Small intestine (tissue), 7 donors: ENCODE data around the gene LCE1D. TPM values are rescaled to one million over a fixed set of nuclear protein-coding genes. Genes with fewer than 3 reads are reported as not detected.
A peak's percentile ranks its signal among the peaks of the same experiment; 100 is the strongest.

Source experiments
- DNase-seq, 2 donors: peaks; one replicate each; pipeline versions ENCODE4 v3.0.0 to v3.0.0-alpha.2; 2013
- FAIRE-seq: peaks from 2 replicates; lab custom pipeline; 2012; peaks lifted over from hg19 to GRCh38; lab: Jason Lieb, UNC
- H3K27ac ChIP-seq, 3 donors: one replicate each; pipeline ENCODE4 v1.5.1; 2013; ENCODE audit warnings: low read length in 2 of 3, mild to moderate bottlenecking in 2 of 3, control low read depth in 1 of 3, inconsistent platforms in 1 of 3, low read depth in 1 of 3, moderate library complexity in 1 of 3
- H3K27me3 ChIP-seq, 3 donors: one replicate each; pipeline ENCODE4 v1.6.1; 2013; ENCODE audit warnings: low read length in 3 of 3, inconsistent platforms in 1 of 3; ENCODE audit not compliant: control insufficient read depth in 3 of 3, insufficient read depth in 3 of 3
- H3K36me3 ChIP-seq, 3 donors: one replicate each; pipeline ENCODE4 v1.6.1; 2013; ENCODE audit warnings: low read length in 3 of 3, inconsistent platforms in 1 of 3, low read depth in 1 of 3, mild to moderate bottlenecking in 1 of 3, moderate library complexity in 1 of 3; ENCODE audit not compliant: control insufficient read depth in 3 of 3, insufficient read depth in 2 of 3
- H3K4me1 ChIP-seq, 3 donors: one replicate each; pipeline ENCODE4 v1.6.1; 2013; ENCODE audit warnings: low read length in 2 of 3, inconsistent platforms in 1 of 3, low read depth in 1 of 3, mild to moderate bottlenecking in 1 of 3, moderate library complexity in 1 of 3; ENCODE audit not compliant: control insufficient read depth in 3 of 3, insufficient read depth in 2 of 3
- H3K4me3 ChIP-seq, 3 donors: one replicate each; pipeline ENCODE4 v1.5.1; 2013; ENCODE audit warnings: low read length in 3 of 3, control low read depth in 1 of 3, inconsistent platforms in 1 of 3, low read depth in 1 of 3, mild to moderate bottlenecking in 1 of 3, moderate library complexity in 1 of 3
- H3K9me3 ChIP-seq, 2 donors: one replicate each; pipeline ENCODE4 v1.6.1; 2013; ENCODE audit warnings: low read depth in 1 of 2, low read length in 1 of 2; ENCODE audit not compliant: control insufficient read depth in 2 of 2, insufficient read depth in 1 of 2
- WGBS, 3 donors: extraction: QIAGEN DNeasy Blood & Tissue Kit; methylation state at CpG; one replicate each; pipeline ENCODE4 v1.1.7; 2013; 5-methylcytosine and 5-hydroxymethylcytosine counted together
- polyA plus RNA-seq, 4 donors: library from polyadenylated mRNA; stranded (reverse) in 3 of 4; unstranded in 1 of 4; fragments of 200-250 nt in 3 of 4; fragments of 120-200 nt in 1 of 4; gene quantifications; one replicate each; pipeline versions ENCODE4 v1.2.1 to v1.2.3, GENCODE V29; 2013
- donor health status: healthy with polysubstance abuse.
- donor health status: control.
- donor health status: control.
- donor health status: Bipolar disorder and iron deficiency.
- donor health status: healthy.

The LCE1D gene
- polyA plus RNA-seq, 4 donors = not detected

GRCh38 chr1:152827173-152827572, 30.7 kb downstream of the LCE1D start, which contains the start of gene LCE1A:
LCE1A (plus strand) TSS chr1:152827473; CDS start chr1:152827473, 0 bp downstream.
- no peak within 1 kb of the TSS for H3K27ac ChIP-seq
- FAIRE-seq = no peak
- 80 to 86% (median 81%) methylated on average over 2 of the region's 2 CpGs for WGBS, 3 donors

GRCh38 chr1:152836870-152837269, 40.3 kb downstream of the LCE1D start:
- no peaks in the 10 kb centered on the region for H3K9me3 ChIP-seq
- H3K27me3 ChIP-seq = no peaks in the 10 kb centered on the region
- FAIRE-seq = no peak
- WGBS, 3 donors = 42 to 44% (median 43%) methylated on average over 2 of the region's 2 CpGs
- H3K27ac ChIP-seq = peak overlapping the region in 1 of 3 donors; percentile 16
- H3K4me1 ChIP-seq = no peaks in the 10 kb centered on the region
- DNase-seq = no peak
- no peaks in the 10 kb centered on the region for H3K36me3 ChIP-seq
- no peak overlapping the region for H3K4me3 ChIP-seq

More at GRCh38 chr1:152827173-152827572, 30.7 kb downstream of the LCE1D start, which contains the start of gene LCE1A:
- Histone ChIP-seq H3K27me3 (peaks cover 0 to 5% (median 2%) of the 10 kb centered on the region in 3 donors), H3K36me3 (no peaks in the 10 kb centered on the region), H3K9me3 (no peaks in the 10 kb centered on the region), H3K4me1 (no peaks in the 10 kb centered on the region), H3K4me3 (no peak within 1 kb of the TSS)
- no peak for DNase-seq

GRCh38 chr1:152842556-152842955, 46.0 kb downstream of the LCE1D start, which contains the start of gene LCE6A:
LCE6A (plus strand) TSS chr1:152842856; CDS start chr1:152843521, 665 bp downstream.
- H3K4me3 ChIP-seq = no peak within 1 kb of the TSS
- no peaks in the 10 kb centered on the region for H3K9me3 ChIP-seq
- no peak for FAIRE-seq
- no peaks in the 10 kb centered on the region for H3K36me3 ChIP-seq
- no peaks in the 10 kb centered on the region for H3K4me1 ChIP-seq
- H3K27me3 ChIP-seq = no peaks in the 10 kb centered on the region
- H3K27ac ChIP-seq = no peak within 1 kb of the TSS
- WGBS, 3 donors = 71 to 78% (median 73%) methylated on average over 3 of the region's 3 CpGs
- no peak for DNase-seq

Other genes starting within 250 kb of the LCE1D start
- not detected for gene LCE3E, start 229.9 kb upstream of the LCE1D start, polyA plus RNA-seq
- under 1 TPM in 1 of 4 donors, not detected in 3; 0.24 TPM for gene LCE3D, start 216.2 kb upstream of the LCE1D start, polyA plus RNA-seq
- gene LCE3C, start 196.5 kb upstream of the LCE1D start, polyA plus RNA-seq = not detected
- gene LCE3B, start 182.9 kb upstream of the LCE1D start, polyA plus RNA-seq = not detected
- gene LCE3A, start 173.6 kb upstream of the LCE1D start, polyA plus RNA-seq = not detected
- not detected for gene LCE2D, start 133.3 kb upstream of the LCE1D start, polyA plus RNA-seq
- not detected for gene LCE2C, start 121.4 kb upstream of the LCE1D start, polyA plus RNA-seq
- not detected for gene LCE2B, start 110.6 kb upstream of the LCE1D start, polyA plus RNA-seq
- 1 to 10 TPM in 1 of 4 donors, under 1 TPM in 1, not detected in 2; 0.16 to 6.8 TPM for gene LCE2A, start 98.4 kb upstream of the LCE1D start, polyA plus RNA-seq
- not detected for gene LCE4A, start 88.6 kb upstream of the LCE1D start, polyA plus RNA-seq
- not detected for gene KPRP, start 38.7 kb upstream of the LCE1D start, polyA plus RNA-seq
- not detected for gene LCE1F, start 21.6 kb upstream of the LCE1D start, polyA plus RNA-seq
- not detected for gene LCE1E, start 10.5 kb upstream of the LCE1D start, polyA plus RNA-seq
- not detected for gene LCE1C, start 9.9 kb downstream of the LCE1D start, polyA plus RNA-seq
- gene LCE1B, start 15.2 kb downstream of the LCE1D start, polyA plus RNA-seq = not detected
- gene LCE1A, start 30.8 kb downstream of the LCE1D start, polyA plus RNA-seq = not detected
- gene LCE6A, start 46.1 kb downstream of the LCE1D start, polyA plus RNA-seq = not detected
- not detected for gene LCE7A, start 63.3 kb downstream of the LCE1D start, polyA plus RNA-seq
- not detected for gene SMCP, start 81.6 kb downstream of the LCE1D start, polyA plus RNA-seq
- under 1 TPM in 2 of 4 donors, not detected in 2; 0.03 to 0.45 TPM for gene IVL, start 111.8 kb downstream of the LCE1D start, polyA plus RNA-seq
- not detected for gene SPRR5, start 150.5 kb downstream of the LCE1D start, polyA plus RNA-seq
- not detected for gene SPRR4, start 173.9 kb downstream of the LCE1D start, polyA plus RNA-seq
- gene SPRR1A, start 187.4 kb downstream of the LCE1D start, polyA plus RNA-seq = not detected
- gene SPRR3, start 205.0 kb downstream of the LCE1D start, polyA plus RNA-seq = 10 to 100 TPM in 2 of 4 donors, 1 to 10 TPM in 1, not detected in 1; 3.0 to 16.1 (median 10.3) TPM
- 1 to 10 TPM in 2 of 4 donors, under 1 TPM in 1, not detected in 1; 0.27 to 3.2 (median 1.6) TPM for gene SPRR1B, start 234.5 kb downstream of the LCE1D start, polyA plus RNA-seq
- gene SPRR2D, start 244.4 kb downstream of the LCE1D start, polyA plus RNA-seq = under 1 TPM in 1 of 4 donors, not detected in 3; 0.49 TPM